Lung (tissue), 12 donors: Measurements from ENCODE around the gene PXMP2. TPM values are rescaled to one million over a fixed set of nuclear protein-coding genes. Genes with fewer than 3 reads are reported as not detected.

Experiments used
- ATAC-seq: fragments of 200-7000 bp; cut with Tn5 transposase; one replicate; pipeline ENCODE4 v1.9.1; 2020; ENCODE audit warnings: moderate number of reproducible peaks; ENCODE audit not compliant: insufficient read depth, low FRiP score
- DNase-seq, 3 donors: peaks; one replicate each; pipeline ENCODE4 v3.0.0-alpha.2; 2013 to 2017
- H3K27ac ChIP-seq, 2 donors: one replicate each; pipeline ENCODE4 v1.5.1; 2013; ENCODE audit warnings: mild to moderate bottlenecking in 2 of 2, moderate library complexity in 2 of 2, control low read depth in 1 of 2, inconsistent platforms in 1 of 2, low read depth in 1 of 2, low read length in 1 of 2
- H3K27me3 ChIP-seq, 3 donors: one replicate each; pipeline ENCODE4 v1.5.1; 2013; ENCODE audit warnings: low read length in 2 of 3; ENCODE audit not compliant: control insufficient read depth in 3 of 3, insufficient read depth in 3 of 3
- H3K36me3 ChIP-seq, 4 donors: one replicate each; pipeline ENCODE4 v1.5.1; 2013; ENCODE audit warnings: low read length in 4 of 4, mild to moderate bottlenecking in 1 of 4, moderate library complexity in 1 of 4; ENCODE audit not compliant: control insufficient read depth in 4 of 4, insufficient read depth in 4 of 4
- H3K4me1 ChIP-seq, 5 donors: one replicate each; pipeline ENCODE4 v1.5.1; 2013; ENCODE audit warnings: low read length in 5 of 5, mild to moderate bottlenecking in 2 of 5, moderate library complexity in 1 of 5; ENCODE audit not compliant: control insufficient read depth in 5 of 5, insufficient read depth in 5 of 5
- H3K4me3 ChIP-seq: one replicate; pipeline ENCODE4 v1.5.1; 2013; ENCODE audit warnings: mild to moderate bottlenecking, control low read depth, moderate library complexity
- H3K9ac ChIP-seq, 2 donors: one replicate each; pipeline ENCODE4 v1.5.1; 2013; ENCODE audit warnings: low read length in 2 of 2, control low read depth in 1 of 2; ENCODE audit not compliant: insufficient read depth in 1 of 2
- H3K9me3 ChIP-seq, 4 donors: one replicate each; pipeline ENCODE4 v1.5.1; 2013; ENCODE audit warnings: low read length in 3 of 4, mild to moderate bottlenecking in 1 of 4, moderate library complexity in 1 of 4; ENCODE audit not compliant: control insufficient read depth in 4 of 4, insufficient read depth in 3 of 4
- CTCF ChIP-seq: IDR thresholded peaks from 2 replicates; pipeline ENCODE4 v1.5.1; 2012; ENCODE audit warnings: mild to moderate bottlenecking; ENCODE audit errors: control extremely low read depth, extremely low read depth
- WGBS, 2 donors: extraction: QIAGEN DNeasy Blood & Tissue Kit; methylation state at CpG; one replicate each; pipeline ENCODE4 v1.1.7; 2013; 5-methylcytosine and 5-hydroxymethylcytosine counted together
- polyA plus RNA-seq, 2 donors: library from polyadenylated mRNA; stranded (reverse); fragments of 200-250 nt; gene quantifications; one replicate each; pipeline ENCODE4 v1.2.1, GENCODE V29; 2013
- total RNA-seq, 2 donors: library from RNA; depleted of rRNA in 1 of 2; stranded (reverse); fragments of >200 nt in 1 of 2; gene quantifications; one replicate each; pipeline ENCODE4 v1.2.1, GENCODE V29; 2014 to 2021
- donor health status: control.
- donor health status: control.
- donor health status: Bipolar disorder and iron deficiency.
- donor health status: healthy.
- donor health status: DM: yes; HTN: yes; CAD: no.

PXMP2 gene
- total and polyA plus RNA-seq, 4 donors = 5.6 to 15.3 (median 13.2) TPM

GRCh38 chr12:132677492-132677891 is 9.9 kb upstream of the PXMP2 start:
- Histone ChIP-seq H3K9ac (no peak overlapping the region), H3K27ac (no peak overlapping the region), H3K9me3 (no peaks in the 10 kb centered on the region), H3K27me3 (no peaks in the 10 kb centered on the region), H3K4me1 (no peaks in the 10 kb centered on the region), H3K4me3 (no peak overlapping the region), H3K36me3 (peaks cover 10 to 41% (median 21%) of the 10 kb centered on the region in 4 donors)
- WGBS, 2 donors = 92% methylated on average over 9 of the region's 9 CpGs
- DNase-seq = no peak
- no peak for TF ChIP-seq CTCF
- ATAC-seq = no peak

GRCh38 chr12:132685400-132685799 is 2.0 kb upstream of the PXMP2 start:
- Histone ChIP-seq H3K27ac (no peak overlapping the region), H3K9ac (no peak overlapping the region), H3K4me1 (peaks cover 0 to 9% (median 3%) of the 10 kb centered on the region in 5 donors), H3K27me3 (no peaks in the 10 kb centered on the region), H3K4me3 (no peak overlapping the region), H3K36me3 (peaks cover 1 to 4% (median 3%) of the 10 kb centered on the region in 4 donors), H3K9me3 (no peaks in the 10 kb centered on the region)
- ATAC-seq (no peak), DNase-seq (no peak)
- TF ChIP-seq CTCF = no peak
- WGBS, 2 donors = 71 to 80% methylated on average over 5 of the region's 5 CpGs

- Histone ChIP-seq H3K9me3 (no peaks in the 10 kb centered on the region), H3K4me1 (peaks cover 0 to 9% (median 3%) of the 10 kb centered on the region in 5 donors), H3K36me3 (peaks cover 1 to 9% (median 3%) of the 10 kb centered on the region in 4 donors), H3K9ac (no peak overlapping the region), H3K27me3 (no peaks in the 10 kb centered on the region), H3K4me3 (peak overlapping the region; percentile 88), H3K27ac (peak overlapping the region; percentile 64 to 75)
- no peak for TF ChIP-seq CTCF
- WGBS, 2 donors = 0 to 1% methylated on average over 15 to 55 of the region's 55 CpGs
- DNase-seq = peak in 2 of 3 donors; percentile 35 to 43
- peak; percentile 59 for ATAC-seq
Measured at GRCh38 chr12:132686825-132687210, 569 bp upstream of the PXMP2 start.

DNA sequence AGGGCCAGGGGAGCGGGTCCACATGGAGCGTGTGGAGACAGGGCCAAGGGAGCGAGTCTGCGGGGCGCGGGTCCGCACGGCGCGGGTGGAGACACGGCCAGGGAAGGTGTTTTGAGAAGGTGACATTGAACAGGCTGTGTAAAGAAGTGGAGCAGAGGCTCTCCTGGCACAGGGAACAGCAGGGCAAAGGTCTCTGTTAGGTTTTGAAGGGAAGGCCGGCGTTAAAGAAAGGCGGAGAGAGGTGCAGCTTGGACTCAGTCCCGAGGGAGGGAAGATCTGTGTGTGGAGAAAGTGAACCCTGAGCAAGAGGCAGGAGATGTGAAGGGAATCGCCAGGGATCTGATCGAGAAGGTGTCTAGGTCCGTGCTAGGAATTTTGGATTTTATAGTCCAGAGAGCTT is 1.8 kb downstream of the PXMP2 start:
- no peak for TF ChIP-seq CTCF
- no peak for DNase-seq
- Histone ChIP-seq H3K4me1 (peaks cover 0 to 9% (median 3%) of the 10 kb centered on the region in 5 donors), H3K9me3 (no peaks in the 10 kb centered on the region), H3K27me3 (no peaks in the 10 kb centered on the region), H3K9ac (no peak overlapping the region), H3K27ac (no peak overlapping the region), H3K4me3 (no peak overlapping the region), H3K36me3 (peaks cover 1 to 9% (median 3%) of the 10 kb centered on the region in 4 donors)
- ATAC-seq = no peak
- WGBS, 2 donors = 80 to 81% methylated on average over 18 of the region's 18 CpGs
